Keratinocyte (primary cell): ENCODE measurements around the gene DCDC2C. TPM values are rescaled to one million over a fixed set of nuclear protein-coding genes. Genes with fewer than 3 reads are reported as not detected.
A peak's percentile ranks its signal among the peaks of the same experiment; 100 is the strongest.

Experiments used
- DNase-seq: peaks from one replicate; pipeline ENCODE4 v3.0.0-alpha.2; 2011; ENCODE audit warnings: low read depth, missing footprints, low spot score
- FAIRE-seq: peaks from 2 replicates; lab custom pipeline; 2011; peaks lifted over from hg19 to GRCh38; lab: Jason Lieb, UNC
- H2AFZ ChIP-seq: 2 replicates; pipeline ENCODE4 v1.6.0; 2012; ENCODE audit warnings: low read length, control low read depth, inconsistent platforms; ENCODE audit not compliant: control insufficient read depth
- H3K27ac ChIP-seq: 2 replicates; pipeline ENCODE4 v1.5.1; 2011; ENCODE audit warnings: low read length; ENCODE audit not compliant: control insufficient read depth, insufficient read depth
- H3K27me3 ChIP-seq: 3 replicates; pipeline ENCODE4 v1.6.0; 2011; ENCODE audit warnings: low read length; ENCODE audit not compliant: control insufficient read depth, insufficient read depth; ENCODE audit errors: extremely low read depth
- H3K36me3 ChIP-seq, 2 experiments: 2 replicates in 1 of 2; 3 replicates in 1 of 2; pipeline ENCODE4 v1.5.1; 2011; ENCODE audit warnings: low read length in 2 of 2, mild to moderate bottlenecking in 1 of 2; ENCODE audit not compliant: control insufficient read depth in 2 of 2, insufficient read depth in 2 of 2; ENCODE audit errors: extremely low read depth in 1 of 2
- H3K4me1 ChIP-seq: 3 replicates; pipeline ENCODE4 v1.5.1; 2011; ENCODE audit warnings: low read length; ENCODE audit not compliant: control insufficient read depth, insufficient read depth; ENCODE audit errors: extremely low read depth
- H3K4me2 ChIP-seq: 3 replicates; pipeline ENCODE4 v1.6.0; 2011; ENCODE audit warnings: low read depth, low read length; ENCODE audit not compliant: control insufficient read depth, insufficient read depth; ENCODE audit errors: extremely low read depth
- H3K4me3 ChIP-seq, 3 experiments: fragments of 200-600 bp in 1 of 3; sonication (generic) in 1 of 3; 2 replicates in 2 of 3; 3 replicates in 1 of 3; pipeline ENCODE4 v1.5.1; 2011 to 2016; ENCODE audit warnings: low read length in 3 of 3, mild to moderate bottlenecking in 3 of 3, control low read depth in 2 of 3, inconsistent platforms in 1 of 3, low read depth in 1 of 3, mixed read lengths in 1 of 3, mixed run types in 1 of 3, moderate library complexity in 1 of 3; ENCODE audit not compliant: control insufficient read depth in 2 of 3, insufficient read depth in 2 of 3; ENCODE audit errors: extremely low read depth in 1 of 3
- H3K79me2 ChIP-seq: 2 replicates; pipeline ENCODE4 v1.6.0; 2012; ENCODE audit warnings: low read length; ENCODE audit not compliant: control insufficient read depth, insufficient read depth
- H3K9ac ChIP-seq: 3 replicates; pipeline ENCODE4 v1.6.0; 2011; ENCODE audit warnings: low read length; ENCODE audit not compliant: control insufficient read depth, insufficient read depth; ENCODE audit errors: extremely low read depth
- H3K9me1 ChIP-seq: 3 replicates; pipeline ENCODE4 v1.6.0; 2011; ENCODE audit warnings: low read length; ENCODE audit not compliant: control insufficient read depth, insufficient read depth; ENCODE audit errors: extremely low read depth
- H3K9me3 ChIP-seq: 2 replicates; pipeline ENCODE4 v1.5.1; 2012; ENCODE audit warnings: low read depth, low read length; ENCODE audit not compliant: control insufficient read depth
- H4K20me1 ChIP-seq: 3 replicates; pipeline ENCODE4 v1.6.0; 2011; ENCODE audit warnings: low read length; ENCODE audit not compliant: control insufficient read depth, insufficient read depth; ENCODE audit errors: extremely low read depth
- CTCF ChIP-seq, 3 experiments: IDR thresholded peaks in 1 of 3; conservative IDR thresholded peaks in 1 of 3; optimal IDR thresholded peaks in 1 of 3; 2 replicates in 2 of 3; 3 replicates in 1 of 3; pipeline versions ENCODE3 to v1.5.1; 2011; ENCODE audit warnings: low read length in 3 of 3, mild to moderate bottlenecking in 3 of 3, moderate library complexity in 2 of 3, control low read depth in 1 of 3, inconsistent platforms in 1 of 3; ENCODE audit not compliant: insufficient read depth in 2 of 3; ENCODE audit errors: extremely low read depth in 1 of 3
- EZH2 ChIP-seq: IDR thresholded peaks from one replicate; pipeline ENCODE4 v1.6.1; 2012; ENCODE audit warnings: inconsistent platforms, mild to moderate bottlenecking, low read length, moderate library complexity
- dilution Hi-C: fragments of 300-500 bp; cut with MboI; formaldehyde crosslinking; loops from one replicate; pipeline ENCODE4 v1.7.0; 2020; ENCODE audit warnings: low sequenced_read_pairs; ENCODE audit not compliant: extremely low pct_ligation_motif_present
- polyA plus RNA-seq, 5 experiments: library from polyadenylated mRNA; depleted of rRNA in 3 of 5; stranded (reverse) in 3 of 5; stranded (forward) in 1 of 5; unstranded in 1 of 5; fragments of >200 nt; gene quantifications; 1 replicate in 1 of 5; 2 replicates in 3 of 5; 3 replicates in 1 of 5; pipeline versions ENCODE4 v1.2.1 to v1.2.3, GENCODE V29; 2011 to 2012; ENCODE audit warnings: missing spikeins in 2 of 5, low read depth in 1 of 5, low replicate concordance in 1 of 5

Gene DCDC2C
- polyA plus RNA-seq, 1 donor (not counting 4 experiments of a cell fraction or from before 2014, with no cell fraction given), result not detected

- Histone ChIP-seq H3K27me3 (no peaks in the 10 kb centered on the region), H3K79me2 (no peaks in the 10 kb centered on the region), H3K27ac (no peak overlapping the region), H3K9me1 (no peaks in the 10 kb centered on the region), H3K4me2 (no peak overlapping the region), H3K36me3 (no peaks in the 10 kb centered on the region), H4K20me1 (no peaks in the 10 kb centered on the region), H3K9me3 (no peaks in the 10 kb centered on the region), H3K4me3 (no peak overlapping the region), H3K9ac (no peak overlapping the region), H2AFZ (no peak overlapping the region), H3K4me1 (no peaks in the 10 kb centered on the region)
- TF ChIP-seq CTCF (optimal IDR thresholded peaks at IDR 0.05 in 1 of 3, IDR thresholded peaks at IDR 0.05 in 1 of 3, conservative IDR thresholded peaks at IDR 0.05 in 1 of 3; ENCODE audit: extremely low read depth in 1 of 3, insufficient read depth in 2 of 3, low read length in 3 of 3), result peak; percentile 71 to 73 (median 72)
- TF ChIP-seq EZH2, result no peak
- FAIRE-seq (peak; percentile 70), DNase-seq (no peak)
- dilution Hi-C loops, result no loop called here
Observed at GRCh38 chr2:3805201-3805939, 102.0 kb downstream of the DCDC2C start.

- Histone ChIP-seq H3K36me3 (no peaks in the 10 kb centered on the region), H3K27me3 (no peaks in the 10 kb centered on the region), H3K4me2 (no peak overlapping the region), H2AFZ (no peak overlapping the region), H3K9me3 (no peaks in the 10 kb centered on the region), H3K9me1 (no peaks in the 10 kb centered on the region), H3K9ac (no peak overlapping the region), H3K4me3 (no peak overlapping the region), H3K79me2 (no peaks in the 10 kb centered on the region), H4K20me1 (no peaks in the 10 kb centered on the region), H3K27ac (no peak overlapping the region), H3K4me1 (no peaks in the 10 kb centered on the region)
- dilution Hi-C loops, result no loop called here
- no peak for DNase-seq
- no peak for FAIRE-seq
- no peak for TF ChIP-seq EZH2
- TF ChIP-seq CTCF (optimal IDR thresholded peaks at IDR 0.05 in 1 of 3, IDR thresholded peaks at IDR 0.05 in 1 of 3, conservative IDR thresholded peaks at IDR 0.05 in 1 of 3; ENCODE audit: extremely low read depth in 1 of 3, insufficient read depth in 2 of 3, low read length in 3 of 3), result no peak
Observed at GRCh38 chr2:3806168-3806567, 102.8 kb downstream of the DCDC2C start.
